SHP77 treated with DMSO at 0.1 percent for 48 hours (cell line): Measurements from ENCODE around the gene DCAKD.

Source experiments
- DNase-seq: peaks from one replicate; lab custom pipeline; 2025; lab: John Stamatoyannopoulos, UW

The DCAKD gene

DNA sequence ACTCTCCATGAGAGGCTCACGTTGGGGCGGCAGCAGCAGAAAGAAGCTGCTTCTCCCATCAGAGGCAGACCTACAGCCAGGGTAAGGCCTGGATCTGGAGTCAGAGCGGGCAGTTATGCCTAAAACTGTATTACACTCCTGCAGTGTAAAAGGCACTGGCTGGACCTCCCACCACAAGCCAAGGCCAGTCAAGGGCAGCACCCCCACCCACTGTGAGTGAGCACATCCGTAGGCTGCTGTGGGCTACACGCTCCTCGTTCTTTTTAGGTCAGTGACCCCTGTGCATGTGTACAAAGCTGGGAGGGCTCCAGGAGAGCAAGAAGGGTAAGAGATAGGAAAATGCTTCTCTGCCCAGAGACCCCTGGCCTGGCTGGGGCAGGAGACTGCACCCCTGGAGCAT, 20.7 kb downstream of the DCAKD start:
- no peak for DNase-seq

DNA sequence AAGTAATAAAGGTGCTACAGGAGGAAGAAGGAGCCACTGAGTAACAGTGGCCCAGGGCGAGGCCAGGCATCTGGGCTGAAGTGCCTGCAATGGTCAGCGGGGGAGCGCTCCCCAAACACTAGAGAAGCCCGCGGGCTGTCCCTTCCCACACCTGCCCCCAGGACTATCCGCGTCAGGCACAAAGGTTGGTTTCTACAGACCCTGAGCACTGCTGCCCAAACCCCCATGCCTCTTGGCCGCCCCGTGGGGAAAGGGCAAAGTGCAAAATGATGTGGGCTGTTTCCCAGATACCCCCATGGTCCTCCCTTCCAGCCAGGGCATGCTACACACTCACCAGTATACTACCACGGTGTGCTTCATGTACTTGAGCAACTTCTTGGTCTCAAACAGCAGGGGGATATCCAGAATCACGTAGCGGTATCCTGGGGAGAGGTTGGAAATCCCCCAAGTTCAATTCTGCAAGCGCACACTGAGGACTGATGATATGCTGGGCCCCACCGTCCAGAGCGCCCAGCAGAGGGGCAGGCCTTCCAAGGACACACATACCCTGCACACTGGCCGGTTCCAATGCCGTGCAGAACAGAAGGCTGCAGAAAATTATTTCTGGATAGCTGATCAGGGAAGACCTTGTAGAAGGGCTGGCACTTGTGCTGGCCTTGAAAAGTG, 21.5 kb downstream of the DCAKD start:
- DNase-seq, result no peak

- no peak for DNase-seq
Measured at GRCh38 chr17:45029096-45029495, 22.3 kb downstream of the DCAKD start.

DNA sequence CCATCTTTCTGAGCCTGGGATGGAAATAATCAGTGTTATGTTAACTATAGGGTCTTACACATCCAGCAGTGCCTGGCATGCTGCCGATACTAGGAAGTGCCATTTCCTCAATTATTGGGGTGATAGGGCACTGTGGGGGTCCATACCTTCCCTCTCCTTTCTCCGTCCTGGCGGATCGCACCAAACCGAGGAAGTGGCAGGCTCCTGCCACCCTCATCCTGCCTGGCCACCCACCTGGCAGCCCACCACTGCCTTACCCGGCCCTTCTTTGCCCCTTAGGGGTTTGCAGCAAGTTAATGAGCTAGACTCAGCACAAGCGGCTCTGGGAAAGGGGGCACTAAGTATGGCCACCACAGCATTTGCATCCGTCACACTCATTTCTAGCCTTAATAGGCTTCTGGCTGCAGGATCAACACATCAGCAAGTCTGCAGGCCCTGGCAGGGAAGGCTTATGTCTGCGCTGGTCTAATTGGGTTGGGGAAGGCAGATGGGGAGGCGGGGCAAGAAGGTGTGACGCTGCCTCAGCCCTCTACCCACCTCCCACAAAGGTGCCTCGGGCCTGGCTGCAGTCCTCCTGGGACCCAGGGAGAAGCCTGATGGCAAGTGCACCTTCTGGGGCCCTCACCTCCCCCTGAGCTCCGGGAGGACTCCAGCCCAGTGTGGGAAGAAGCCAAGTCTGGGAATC, 28.6 kb downstream of the DCAKD start:
- no peak for DNase-seq

GRCh38 chr17:45022288-45022648, 29.2 kb downstream of the DCAKD start:
- no peak for DNase-seq

DNA sequence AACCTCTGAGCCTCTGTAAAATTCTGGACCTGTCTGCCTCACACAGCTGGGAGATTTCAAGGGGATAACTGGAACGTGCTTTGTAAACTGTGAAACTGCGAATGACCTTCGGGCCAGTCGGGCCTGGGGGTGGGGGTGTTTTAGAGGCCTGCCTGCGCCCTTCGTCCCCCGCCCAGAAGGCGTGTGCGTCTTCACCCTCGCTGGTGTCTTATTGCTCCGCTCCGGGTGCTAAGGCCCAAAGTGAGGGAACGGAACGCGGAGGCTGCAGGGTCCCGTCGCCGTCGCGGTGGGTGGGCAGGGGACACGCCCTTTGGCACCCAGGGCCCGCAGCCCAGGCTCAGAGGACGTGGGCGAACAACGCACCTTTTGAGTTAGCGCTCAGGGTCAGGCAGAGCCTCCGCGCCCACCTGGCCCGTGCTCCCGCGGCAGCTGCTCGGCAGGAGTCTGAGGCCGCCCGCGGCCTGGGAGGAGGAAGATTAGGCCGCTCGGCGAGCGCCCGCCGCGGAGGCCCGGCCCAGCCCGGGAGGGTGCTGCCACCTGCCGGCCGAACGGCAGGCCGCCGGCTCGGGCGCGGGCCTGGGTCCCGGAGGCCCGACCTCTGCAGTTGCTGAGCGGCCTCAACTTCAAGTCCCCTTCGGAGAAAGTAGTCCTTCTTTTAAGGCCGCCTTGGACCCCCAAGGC, 29.7 kb downstream of the DCAKD start:
- no peak for DNase-seq

- no peak for DNase-seq
Measured at GRCh38 chr17:45020354-45021138, 30.9 kb downstream of the DCAKD start.

GRCh38 chr17:45018848-45019711, 32.4 kb downstream of the DCAKD start:
- peak; percentile 26 for DNase-seq

DNA sequence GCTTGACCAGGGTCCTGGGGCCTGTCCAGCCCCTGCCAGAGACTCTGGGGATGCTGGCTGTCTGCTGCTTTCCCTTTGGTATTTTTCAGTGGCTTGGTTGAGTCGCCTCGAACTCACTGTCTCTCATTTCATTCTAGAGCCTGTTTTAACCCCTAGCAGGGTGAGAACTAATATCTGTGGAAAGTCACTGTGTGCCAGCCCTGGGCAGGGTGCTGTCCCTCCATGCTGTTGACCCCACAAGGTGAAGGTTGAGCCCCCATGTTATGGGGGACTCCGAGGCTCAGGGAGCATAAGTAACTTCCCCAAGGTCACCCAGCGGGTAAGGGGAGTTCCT, 33.0 kb downstream of the DCAKD start:
- DNase-seq, result no peak

DNA sequence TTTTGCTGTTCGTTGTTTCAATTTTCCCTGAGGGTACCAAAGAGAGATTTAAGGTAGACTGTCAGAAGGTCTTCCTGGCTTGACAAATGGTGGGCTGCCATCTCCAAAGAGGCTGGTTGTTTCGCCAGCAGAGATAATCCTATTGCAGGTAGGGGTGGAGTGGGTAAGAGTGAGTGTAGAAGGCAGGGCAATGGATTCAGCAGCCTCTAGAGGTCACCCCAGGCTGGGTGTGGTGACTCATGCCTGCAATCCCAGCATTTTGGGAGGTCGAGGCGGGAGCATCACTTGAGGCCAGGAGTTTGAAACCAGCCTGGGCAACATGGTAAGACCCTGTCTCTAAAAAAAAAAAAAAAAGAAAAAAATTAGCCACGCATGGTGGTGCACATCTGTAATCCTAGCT, 34.6 kb downstream of the DCAKD start:
- peak; percentile 17 for DNase-seq

DNA sequence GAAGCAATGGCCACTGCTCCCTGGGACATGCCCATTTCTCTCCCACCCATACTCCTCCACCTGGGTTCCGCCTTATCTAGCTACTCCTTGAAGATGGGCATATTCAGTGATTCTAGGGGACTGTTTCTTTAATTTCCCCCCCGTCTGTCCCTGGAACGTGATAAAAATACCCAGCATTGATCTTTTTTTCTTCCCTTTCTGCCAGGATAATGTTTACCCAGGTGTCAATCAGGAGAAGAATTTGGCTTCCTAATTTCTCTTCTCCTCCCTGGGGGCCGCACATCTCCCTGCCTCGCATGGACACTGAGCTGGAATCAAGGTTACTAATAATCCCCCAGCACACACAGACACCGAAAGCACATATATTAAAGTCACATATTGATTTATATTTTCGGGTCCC, 35.2 kb downstream of the DCAKD start:
- DNase-seq, result no peak

- DNase-seq, result peak; percentile 53
Measured at GRCh38 chr17:45013021-45013997, 38.1 kb downstream of the DCAKD start.

- no peak for DNase-seq
Measured at GRCh38 chr17:45011767-45012166, 39.7 kb downstream of the DCAKD start.

DNA sequence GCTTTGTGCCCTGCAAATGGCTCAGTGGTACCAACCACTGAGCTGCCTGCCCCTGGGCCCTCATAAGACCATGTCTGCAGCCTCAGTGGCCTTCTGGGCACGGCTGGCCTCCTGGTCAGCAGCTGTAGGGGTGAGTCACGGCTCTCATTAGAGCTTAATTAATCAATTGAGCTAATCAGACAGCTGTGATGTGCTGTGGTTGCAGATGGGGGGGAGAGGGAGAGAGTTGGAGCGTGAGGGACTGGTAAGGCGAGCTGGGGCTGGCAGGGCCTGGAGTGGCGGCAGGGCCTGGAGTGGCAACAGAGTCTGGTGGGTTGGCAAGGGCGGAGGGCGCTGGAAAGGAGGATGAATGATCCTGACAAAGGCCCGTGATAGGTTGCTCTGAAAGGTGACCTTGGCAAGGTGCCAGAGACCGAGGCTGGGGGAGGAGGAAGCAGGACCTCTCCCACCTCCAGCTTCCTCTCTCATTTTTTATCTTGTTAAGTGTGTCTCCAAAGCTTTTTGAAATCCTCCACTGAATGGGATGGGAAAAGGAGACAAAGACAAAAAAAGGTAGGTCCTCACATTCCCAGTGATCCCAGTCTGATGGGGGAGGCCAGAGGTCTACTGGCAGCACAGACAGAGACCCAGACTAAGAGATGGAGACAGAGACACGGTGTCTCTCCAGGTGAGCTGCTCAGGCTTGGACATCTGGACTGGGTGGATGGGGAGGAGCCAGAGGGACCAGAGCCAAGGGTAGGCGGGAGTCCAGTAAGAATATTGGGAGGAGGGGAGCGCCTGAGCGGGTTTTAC, 41.6 kb downstream of the DCAKD start:
- DNase-seq, result no peak

DNA sequence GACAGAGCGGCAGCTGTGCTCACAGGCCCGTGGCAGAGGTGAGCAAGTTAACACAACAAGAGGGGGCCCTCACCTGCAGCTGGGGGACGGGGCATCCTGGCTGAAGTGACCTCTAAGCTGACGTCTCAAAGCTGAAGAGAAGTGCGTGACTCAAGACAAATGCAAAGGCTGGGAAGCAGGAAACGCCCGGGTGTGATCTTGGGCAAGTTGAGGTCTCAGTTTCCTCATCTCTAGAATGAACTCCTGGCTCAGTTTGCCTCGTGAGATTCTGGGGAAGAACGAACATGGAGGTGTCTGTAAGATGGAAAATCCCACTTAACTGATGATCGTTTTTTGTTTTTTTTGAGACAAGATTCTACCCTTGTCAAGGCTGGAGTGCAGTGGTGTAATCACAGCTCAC, 43.2 kb downstream of the DCAKD start:
- DNase-seq, result no peak

GRCh38 chr17:45006927-45007461, 44.4 kb downstream of the DCAKD start:
- DNase-seq, result no peak

- DNase-seq, result no peak
Measured at GRCh38 chr17:45005700-45006099, 45.7 kb downstream of the DCAKD start.

DNA sequence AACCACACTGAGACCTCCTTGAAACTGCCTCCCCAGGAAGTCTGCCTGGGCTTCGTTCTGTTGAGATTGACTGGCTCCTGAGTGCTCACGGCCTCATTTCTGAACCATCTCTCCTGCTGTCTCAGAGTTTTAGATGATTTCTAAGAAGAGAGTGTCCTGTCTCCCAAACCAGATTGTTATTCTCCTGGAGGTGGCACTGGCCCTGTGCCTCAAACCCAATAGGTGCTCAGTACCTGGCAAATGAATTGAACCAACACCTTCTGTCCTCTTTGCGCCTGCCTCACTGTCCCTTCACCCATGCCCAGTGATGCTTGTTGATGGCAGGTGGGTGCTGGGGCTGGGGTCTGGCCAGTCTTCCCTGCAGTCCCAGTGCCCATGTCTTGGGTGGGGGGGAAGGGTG, 47.0 kb downstream of the DCAKD start:
- DNase-seq, result no peak

GRCh38 chr17:45003877-45004276, 47.6 kb downstream of the DCAKD start:
- no peak for DNase-seq
